Skeletal muscle tissue (tissue), 4 donors: Measurements from ENCODE around the gene GTF2IRD1. TPM values are rescaled to one million over a fixed set of nuclear protein-coding genes. Genes with fewer than 3 reads are reported as not detected.
"Not testable (repeated sequence)": the region's sequence is repeated elsewhere in the genome, so short reads cannot be mapped to it uniquely, and the experiment has no call there.

ENCODE experiments used
- H3K27ac ChIP-seq: one replicate; pipeline ENCODE4 v1.7.0; 2013; ENCODE audit warnings: mild to moderate bottlenecking, low read depth, low read length, inconsistent platforms
- H3K27me3 ChIP-seq, 3 donors: one replicate each; pipeline ENCODE4 v1.7.0; 2013; ENCODE audit warnings: low read length in 3 of 3; ENCODE audit not compliant: control insufficient read depth in 3 of 3, insufficient read depth in 3 of 3
- H3K36me3 ChIP-seq, 3 donors: one replicate each; pipeline ENCODE4 v1.7.0; 2013; ENCODE audit warnings: low read length in 3 of 3; ENCODE audit not compliant: control insufficient read depth in 3 of 3, insufficient read depth in 3 of 3
- H3K4me1 ChIP-seq, 3 donors: one replicate each; pipeline ENCODE4 v1.7.0; 2013; ENCODE audit warnings: low read length in 3 of 3, mild to moderate bottlenecking in 3 of 3; ENCODE audit not compliant: control insufficient read depth in 3 of 3, insufficient read depth in 3 of 3
- H3K4me3 ChIP-seq, 3 donors: one replicate each; pipeline ENCODE4 v1.7.0; 2013; ENCODE audit warnings: low read length in 3 of 3
- H3K9ac ChIP-seq, 3 donors: one replicate each; pipeline ENCODE4 v1.7.0; 2013; ENCODE audit warnings: low read length in 3 of 3, mild to moderate bottlenecking in 3 of 3, moderate library complexity in 2 of 3, low read depth in 1 of 3
- H3K9me3 ChIP-seq, 3 donors: one replicate each; pipeline ENCODE4 v1.7.0; 2013; ENCODE audit warnings: low read length in 3 of 3; ENCODE audit not compliant: control insufficient read depth in 3 of 3
- total RNA-seq: library from RNA; depleted of rRNA; stranded (reverse); fragments of >200 nt; gene quantifications from one replicate; pipeline ENCODE4 v1.2.3, GENCODE V29; 2014
- donor health status: Osteomylitis.

Gene GTF2IRD1
- total RNA-seq = 16.2 TPM

GRCh38 chr7:74453322-74454011, at the start of gene GTF2IRD1:
TSS of gene GTF2IRD1 (plus strand) at chr7:74453906. CDS start at chr7:74508081, 54,175 bp downstream.
- Histone ChIP-seq H3K4me3 (peak within 1 kb of the TSS; percentile 65 to 84 (median 80)), H3K9me3 (no peaks in the 10 kb centered on the region)

GRCh38 chr7:74404388-74404700, 49.4 kb upstream of the GTF2IRD1 start:
- no peaks in the 10 kb centered on the region for H3K9me3 ChIP-seq
- no peak overlapping the region for H3K4me3 ChIP-seq
- no peak overlapping the region for H3K9ac ChIP-seq
- H3K27me3 ChIP-seq = no peaks in the 10 kb centered on the region
- no peaks in the 10 kb centered on the region for H3K4me1 ChIP-seq
- H3K36me3 ChIP-seq = peaks cover 0 to 2% (median 0%) of the 10 kb centered on the region in 3 donors
- no peak overlapping the region for H3K27ac ChIP-seq

More at GRCh38 chr7:74453322-74454011, at the start of gene GTF2IRD1:
- peak within 1 kb of the TSS; percentile 91 to 98 (median 98) for H3K9ac ChIP-seq
- no peaks in the 10 kb centered on the region for H3K36me3 ChIP-seq
- no peaks in the 10 kb centered on the region for H3K27me3 ChIP-seq
- peaks cover 36 to 39% (median 38%) of the 10 kb centered on the region in 3 donors for H3K4me1 ChIP-seq
- peak within 1 kb of the TSS; percentile 99 for H3K27ac ChIP-seq

- Histone ChIP-seq H3K4me1 (no peaks in the 10 kb centered on the region), H3K9me3 (no peaks in the 10 kb centered on the region), H3K27me3 (no peaks in the 10 kb centered on the region), H3K27ac (no peak overlapping the region), H3K36me3 (peaks cover 0 to 2% (median 0%) of the 10 kb centered on the region in 3 donors), H3K4me3 (no peak overlapping the region), H3K9ac (no peak overlapping the region)
Measured at GRCh38 chr7:74404741-74405140, 49.0 kb upstream of the GTF2IRD1 start.

GRCh38 chr7:74405191-74405898, 48.4 kb upstream of the GTF2IRD1 start:
- Histone ChIP-seq H3K9me3 (no peaks in the 10 kb centered on the region), H3K4me1 (no peaks in the 10 kb centered on the region), H3K9ac (no peak overlapping the region), H3K36me3 (peaks cover 0 to 2% (median 0%) of the 10 kb centered on the region in 3 donors), H3K27ac (no peak overlapping the region), H3K4me3 (no peak overlapping the region), H3K27me3 (no peaks in the 10 kb centered on the region)

GRCh38 chr7:74405899-74406512, 47.7 kb upstream of the GTF2IRD1 start:
- Histone ChIP-seq H3K27me3 (no peaks in the 10 kb centered on the region), H3K9ac (no peak overlapping the region), H3K27ac (no peak overlapping the region), H3K9me3 (no peaks in the 10 kb centered on the region), H3K4me3 (no peak overlapping the region), H3K36me3 (peaks cover 0 to 2% (median 0%) of the 10 kb centered on the region in 3 donors), H3K4me1 (no peaks in the 10 kb centered on the region)

GRCh38 chr7:74407958-74408357, 45.7 kb upstream of the GTF2IRD1 start:
- peaks cover 0 to 2% (median 0%) of the 10 kb centered on the region in 3 donors for H3K36me3 ChIP-seq
- no peaks in the 10 kb centered on the region for H3K9me3 ChIP-seq
- no peaks in the 10 kb centered on the region for H3K27me3 ChIP-seq
- no peak overlapping the region for H3K27ac ChIP-seq
- no peak overlapping the region for H3K4me3 ChIP-seq
- no peak overlapping the region for H3K9ac ChIP-seq
- no peaks in the 10 kb centered on the region for H3K4me1 ChIP-seq

- no peaks in the 10 kb centered on the region for H3K4me1 ChIP-seq
- H3K27ac ChIP-seq = no peak overlapping the region
- H3K36me3 ChIP-seq = peaks cover 0 to 2% (median 0%) of the 10 kb centered on the region in 3 donors
- H3K27me3 ChIP-seq = no peaks in the 10 kb centered on the region
- no peak overlapping the region for H3K4me3 ChIP-seq
- no peaks in the 10 kb centered on the region for H3K9me3 ChIP-seq
- H3K9ac ChIP-seq = no peak overlapping the region
Measured at GRCh38 chr7:74409571-74409970, 44.1 kb upstream of the GTF2IRD1 start.

GRCh38 chr7:74410772-74411171, 42.9 kb upstream of the GTF2IRD1 start:
- Histone ChIP-seq H3K27ac (no peak overlapping the region), H3K4me1 (no peaks in the 10 kb centered on the region), H3K4me3 (no peak overlapping the region), H3K9ac (no peak overlapping the region), H3K9me3 (no peaks in the 10 kb centered on the region), H3K27me3 (no peaks in the 10 kb centered on the region), H3K36me3 (no peaks in the 10 kb centered on the region)

GRCh38 chr7:74411571-74411970, 42.1 kb upstream of the GTF2IRD1 start:
- not testable (repeated sequence) for H3K36me3 ChIP-seq, H3K27me3 ChIP-seq, H3K4me3 ChIP-seq, H3K27ac ChIP-seq, H3K4me1 ChIP-seq, H3K9me3 ChIP-seq, H3K9ac ChIP-seq

GRCh38 chr7:74412056-74412455, 41.6 kb upstream of the GTF2IRD1 start:
- Histone ChIP-seq H3K4me1 (no peaks in the 10 kb centered on the region), H3K9me3 (no peaks in the 10 kb centered on the region), H3K27me3 (no peaks in the 10 kb centered on the region), H3K27ac (no peak overlapping the region), H3K36me3 (no peaks in the 10 kb centered on the region), H3K9ac (no peak overlapping the region), H3K4me3 (no peak overlapping the region)
